Natural killer cell (primary cell): ENCODE results near the gene CGAS. TPM values are rescaled to one million over a fixed set of nuclear protein-coding genes. Genes with fewer than 3 reads are reported as not detected.

Experiments
- ATAC-seq, 3 donors: fragments of 150-1000 bp in 2 of 3; fragments of 200-7000 bp in 1 of 3; cut with Tn5 transposase; 1 replicate in 1 of 3; 2 replicates in 2 of 3; pipeline ENCODE4 v1.10.0; 2021; ENCODE audit warnings: mild to moderate bottlenecking in 2 of 3, moderate library complexity in 2 of 3
- DNase-seq, 2 donors: peaks; one replicate each; pipeline versions ENCODE4 v3.0.0 to v3.0.0-alpha.2; 2013 to 2021; ENCODE audit warnings: mixed read lengths in 1 of 2
- H3K27ac ChIP-seq: one replicate; pipeline ENCODE4 v1.5.1; 2013; ENCODE audit warnings: mild to moderate bottlenecking, low read length
- H3K27me3 ChIP-seq: one replicate; pipeline ENCODE4 v1.6.1; 2013; ENCODE audit warnings: low read length; ENCODE audit not compliant: control insufficient read depth, insufficient read depth
- H3K36me3 ChIP-seq: one replicate; pipeline ENCODE4 v1.6.1; 2013; ENCODE audit warnings: low read length; ENCODE audit not compliant: control insufficient read depth, insufficient read depth
- H3K4me1 ChIP-seq: one replicate; pipeline ENCODE4 v1.6.1; 2013; ENCODE audit warnings: low read length; ENCODE audit not compliant: control insufficient read depth, insufficient read depth
- H3K4me3 ChIP-seq: one replicate; pipeline ENCODE4 v1.5.1; 2013; ENCODE audit warnings: low read length
- H3K9me3 ChIP-seq: one replicate; pipeline ENCODE4 v1.6.1; 2013; ENCODE audit warnings: low read length; ENCODE audit not compliant: control insufficient read depth, insufficient read depth
- H3K27ac Mint-ChIP-seq, 2 donors: one replicate each; pipeline ENCODE4 v1.8.0; 2022; ENCODE audit warnings: mild to moderate bottlenecking in 2 of 2, mixed read lengths in 2 of 2, moderate library complexity in 1 of 2
- H3K27me3 Mint-ChIP-seq, 2 donors: one replicate each; pipeline ENCODE4 v1.8.0; 2022; ENCODE audit warnings: low read depth in 2 of 2, mixed read lengths in 2 of 2
- H3K36me3 Mint-ChIP-seq: one replicate; pipeline ENCODE4 v1.8.0; 2022; ENCODE audit warnings: mixed read lengths
- H3K4me1 Mint-ChIP-seq, 2 donors: one replicate each; pipeline ENCODE4 v1.8.0; 2022; ENCODE audit warnings: mixed read lengths in 2 of 2
- H3K4me3 Mint-ChIP-seq: one replicate; pipeline ENCODE4 v1.8.0; 2022; ENCODE audit warnings: mild to moderate bottlenecking, moderate library complexity, mixed read lengths
- H3K9me3 Mint-ChIP-seq, 2 donors: one replicate each; pipeline ENCODE4 v1.8.0; 2022; ENCODE audit warnings: mixed read lengths in 2 of 2
- CTCF ChIP-seq: fragments of 200-600 bp; IDR thresholded peaks from one replicate; pipeline ENCODE4 v1.8.0; 2022; ENCODE audit warnings: antibody characterized with exemption
- WGBS: methylation state at CpG from one replicate; pipeline ENCODE4 v1.1.7; 2013; ENCODE audit warnings: missing lambda C conversion rate; ENCODE audit not compliant: insufficient coverage; 5-methylcytosine and 5-hydroxymethylcytosine counted together
- intact Hi-C: fragments of 100-400 bp; cut with micrococcal nuclease; formaldehyde crosslinking; loops from one replicate; pipeline ENCODE4 v1.14.2; 2022
- total RNA-seq, 4 donors: library from RNA; stranded (reverse); fragments of 120-200 nt in 1 of 4; gene quantifications; one replicate each; pipeline versions ENCODE4 v1.2.3 to v1.2.4, GENCODE V29; 2013 to 2022

The CGAS gene
- total RNA-seq, 3 donors from 2014 or later (not counting 1 experiment from before 2014, with no cell fraction given) = 15.5 to 17.8 (median 16.6) TPM

DNA sequence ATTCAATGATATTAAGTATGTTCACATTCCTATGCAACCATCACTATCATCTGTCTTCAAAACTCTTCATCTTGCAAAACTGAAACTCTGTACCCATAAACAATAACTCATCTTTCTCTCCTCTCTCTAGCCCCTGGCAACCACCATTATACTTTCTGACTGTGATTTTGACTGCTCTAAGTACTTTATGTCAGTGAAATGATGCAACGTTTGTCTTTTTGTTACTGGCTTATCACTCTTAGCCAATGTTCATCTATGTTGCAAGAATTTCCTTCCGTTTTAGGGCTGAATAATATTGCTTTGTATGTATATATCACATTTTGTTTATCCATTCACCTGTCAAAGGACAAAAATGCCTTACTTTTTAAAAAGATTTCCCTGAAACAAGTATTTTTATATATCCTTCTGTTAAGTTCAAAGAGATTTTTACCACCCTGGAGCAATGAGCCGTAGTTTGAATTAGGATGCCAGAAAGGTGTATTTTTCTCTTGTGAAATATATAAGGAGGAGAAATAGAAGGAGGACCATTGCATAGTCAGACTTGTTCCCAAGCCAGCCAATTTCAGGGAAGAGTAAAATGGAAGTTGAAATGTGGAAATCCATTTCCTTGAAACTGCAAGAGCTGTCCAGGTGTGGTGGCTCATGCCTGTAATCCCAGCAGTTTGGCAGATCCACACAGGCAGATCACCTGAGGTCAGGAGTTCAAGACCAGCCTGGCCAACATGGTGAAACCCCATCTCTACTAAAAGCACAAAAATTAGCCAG is 4.0 kb upstream of the CGAS start:
- Mint-ChIP-seq H3K4me1 (peaks cover 4 to 10% of the 10 kb centered on the region in 2 donors), H3K27me3 (no peaks in the 10 kb centered on the region), H3K36me3 (no peaks in the 10 kb centered on the region), H3K4me3 (no peak overlapping the region), H3K9me3 (no peaks in the 10 kb centered on the region), H3K27ac (peak overlapping the region in 1 of 2 donors; percentile 2)
- no peak for DNase-seq
- intact Hi-C loops = no loop called here
- Histone ChIP-seq H3K9me3 (no peaks in the 10 kb centered on the region), H3K27ac (no peak overlapping the region), H3K36me3 (no peaks in the 10 kb centered on the region), H3K27me3 (no peaks in the 10 kb centered on the region), H3K4me3 (no peak overlapping the region), H3K4me1 (peaks cover 22% of the 10 kb centered on the region)
- ATAC-seq = no peak
- 100% methylated on average over 1 of the region's 3 CpGs for WGBS
- no peak for TF ChIP-seq CTCF

GRCh38 chr6:73451223-73452106 is 632 bp downstream of the CGAS start:
- H3K4me1 Mint-ChIP-seq = peaks cover 21 to 27% of the 10 kb centered on the region in 2 donors
- H3K36me3 Mint-ChIP-seq = no peaks in the 10 kb centered on the region
- H3K27me3 Mint-ChIP-seq = no peaks in the 10 kb centered on the region
- peak overlapping the region; percentile 63 for H3K4me3 ChIP-seq
- peak; percentile 41 to 69 for DNase-seq
- no peaks in the 10 kb centered on the region for H3K36me3 ChIP-seq
- intact Hi-C loops = loop anchor here (2.0 kb wide), 2 partner anchors 29 to 63 kb away; no protein-coding TSS in a partner anchor
- H3K4me3 Mint-ChIP-seq = peak overlapping the region; percentile 91
- H3K4me1 ChIP-seq = peaks cover 30% of the 10 kb centered on the region
- no peaks in the 10 kb centered on the region for H3K9me3 ChIP-seq
- H3K27ac ChIP-seq = peak overlapping the region; percentile 68
- H3K9me3 Mint-ChIP-seq = no peaks in the 10 kb centered on the region
- H3K27ac Mint-ChIP-seq = peak overlapping the region; percentile 11 to 83
- no peaks in the 10 kb centered on the region for H3K27me3 ChIP-seq
- ATAC-seq = peak; percentile 51 to 64 (median 62)
- no peak for TF ChIP-seq CTCF
- WGBS = under 1% methylated on average over 79 of the region's 79 CpGs

- no peak for TF ChIP-seq CTCF
- Histone ChIP-seq H3K36me3 (peaks cover 28% of the 10 kb centered on the region), H3K27me3 (no peaks in the 10 kb centered on the region), H3K27ac (no peak overlapping the region), H3K4me1 (peaks cover 3% of the 10 kb centered on the region), H3K9me3 (no peaks in the 10 kb centered on the region), H3K4me3 (no peak overlapping the region)
- WGBS = 100% methylated on average over 2 of the region's 3 CpGs
- intact Hi-C loops = no loop called here
- H3K27ac Mint-ChIP-seq = peak overlapping the region in 1 of 2 donors; percentile 58
- H3K4me3 Mint-ChIP-seq = no peak overlapping the region
- ATAC-seq = no peak
- peaks cover 12 to 32% of the 10 kb centered on the region in 2 donors for H3K4me1 Mint-ChIP-seq
- DNase-seq = no peak
- peaks cover 17% of the 10 kb centered on the region for H3K36me3 Mint-ChIP-seq
- H3K27me3 Mint-ChIP-seq = no peaks in the 10 kb centered on the region
- H3K9me3 Mint-ChIP-seq = no peaks in the 10 kb centered on the region
Measured at GRCh38 chr6:73443555-73443954, 8.5 kb downstream of the CGAS start.
